OCI-LY1 (cell line): ENCODE data around the gene SYT2.

Experiments used
- H2AFZ ChIP-seq: fragments of 200-600 bp; sonication (generic), shearing (Covaris generic); 2 replicates; pipeline ENCODE4 v1.6.0; 2014; ENCODE audit warnings: antibody characterized with exemption, mild to moderate bottlenecking, low read length
- H3F3A ChIP-seq: fragments of 200-600 bp; sonication (generic), shearing (Covaris generic); 2 replicates; pipeline ENCODE4 v1.6.0; 2014; ENCODE audit warnings: mild to moderate bottlenecking, antibody characterized with exemption, low read length, moderate library complexity; ENCODE audit not compliant: insufficient read depth
- H3K27ac ChIP-seq: fragments of 200-600 bp; sonication (generic); 2 replicates; pipeline ENCODE4 v1.5.1; 2014; ENCODE audit warnings: low read length, mixed run types, mild to moderate bottlenecking, low read depth; ENCODE audit not compliant: poor library complexity, severe bottlenecking
- H3K27me3 ChIP-seq: fragments of 200-600 bp; sonication (generic); 2 replicates; pipeline ENCODE4 v1.6.0; 2014; ENCODE audit warnings: antibody characterized with exemption, mild to moderate bottlenecking, low read length, moderate library complexity; ENCODE audit not compliant: insufficient read depth
- H3K36me3 ChIP-seq: fragments of 200-600 bp; sonication (generic); 2 replicates; pipeline ENCODE4 v1.6.1; 2014; ENCODE audit warnings: mild to moderate bottlenecking, antibody characterized with exemption, low read length, moderate library complexity, mixed read lengths; ENCODE audit not compliant: insufficient read depth
- H3K4me1 ChIP-seq: fragments of 200-600 bp; sonication (generic); 2 replicates; pipeline ENCODE4 v1.5.1; 2014; ENCODE audit warnings: mild to moderate bottlenecking, low read length, moderate library complexity; ENCODE audit not compliant: insufficient read depth, severe bottlenecking
- H3K4me2 ChIP-seq: fragments of 200-600 bp; sonication (generic), shearing (Covaris generic); 2 replicates; pipeline ENCODE4 v1.6.1; 2014; ENCODE audit warnings: low read length
- H3K4me3 ChIP-seq: fragments of 200-600 bp; sonication (generic); 2 replicates; pipeline ENCODE4 v1.5.1; 2014; ENCODE audit warnings: low read length, low read depth, mild to moderate bottlenecking, mixed read lengths; ENCODE audit not compliant: poor library complexity, severe bottlenecking
- H3K79me2 ChIP-seq: fragments of 200-600 bp; shearing (Covaris generic); 2 replicates; pipeline ENCODE4 v1.6.1; 2016; ENCODE audit warnings: mixed run types, low read length, mixed read lengths; ENCODE audit not compliant: insufficient read depth
- H3K9ac ChIP-seq: fragments of 200-600 bp; sonication (generic), shearing (Covaris generic); 2 replicates; pipeline ENCODE4 v1.6.1; 2014; ENCODE audit warnings: mild to moderate bottlenecking, low read length, mixed read lengths
- H3K9me2 ChIP-seq: fragments of 200-600 bp; sonication (generic), shearing (Covaris generic); 2 replicates; pipeline ENCODE4 v1.6.1; 2014; ENCODE audit warnings: low read depth, mild to moderate bottlenecking, low read length, mixed read lengths
- H3K9me3 ChIP-seq: fragments of 200-600 bp; shearing (Covaris generic); 2 replicates; pipeline ENCODE4 v1.6.1; 2014; ENCODE audit warnings: low read length, mixed read lengths
- H4K20me1 ChIP-seq: fragments of 200-600 bp; sonication (generic), shearing (Covaris generic); 2 replicates; pipeline ENCODE4 v1.6.0; 2016; ENCODE audit warnings: mild to moderate bottlenecking, low read length; ENCODE audit not compliant: insufficient read depth
- CTCF ChIP-seq: fragments of 200-600 bp; sonication (generic), shearing (Covaris generic); IDR thresholded peaks from 2 replicates; pipeline ENCODE4 v1.5.1; 2017; ENCODE audit warnings: mild to moderate bottlenecking, antibody characterized with exemption, low read length, moderate library complexity, mixed read lengths
- EZH2 ChIP-seq: fragments of 200-600 bp; sonication (generic), shearing (Covaris generic); IDR thresholded peaks from 2 replicates; pipeline ENCODE4 v1.8.0; 2017; ENCODE audit warnings: borderline replicate concordance, mixed run types, mild to moderate bottlenecking, antibody characterized with exemption, low read length, moderate library complexity, mixed read lengths

Gene SYT2

GRCh38 chr1:202711949-202712635 lies 1.8 kb upstream of the SYT2 start:
- Histone ChIP-seq H3K4me1 (no peaks in the 10 kb centered on the region), H4K20me1 (no peaks in the 10 kb centered on the region), H3K9me2 (no peaks in the 10 kb centered on the region), H3K4me3 (no peak overlapping the region), H3K27ac (no peak overlapping the region), H2AFZ (no peak overlapping the region), H3K9me3 (no peaks in the 10 kb centered on the region), H3K79me2 (no peaks in the 10 kb centered on the region), H3K36me3 (no peaks in the 10 kb centered on the region), H3K27me3 (peaks cover 9% of the 10 kb centered on the region; the same call in 1 of the 2 replicates), H3K4me2 (no peak overlapping the region), H3K9ac (no peak overlapping the region), H3F3A (no peaks in the 10 kb centered on the region)
- TF ChIP-seq CTCF (no peak), EZH2 (no peak)

- no peaks in the 10 kb centered on the region for H3K4me1 ChIP-seq
- no peaks in the 10 kb centered on the region for H3K9me2 ChIP-seq
- no peak overlapping the region for H3K27ac ChIP-seq
- no peaks in the 10 kb centered on the region for H3K9me3 ChIP-seq
- peaks cover 15% of the 10 kb centered on the region; the same call in 1 of the 2 replicates for H3K27me3 ChIP-seq
- no peaks in the 10 kb centered on the region for H3K36me3 ChIP-seq
- no peaks in the 10 kb centered on the region for H3K79me2 ChIP-seq
- no peak overlapping the region for H3K4me3 ChIP-seq
- TF ChIP-seq EZH2 (no peak), CTCF (no peak)
- H3K9ac ChIP-seq, result no peak overlapping the region
- no peaks in the 10 kb centered on the region for H3F3A ChIP-seq
- no peak overlapping the region for H2AFZ ChIP-seq
- H3K4me2 ChIP-seq, result no peak overlapping the region
- no peaks in the 10 kb centered on the region for H4K20me1 ChIP-seq
Observed at GRCh38 chr1:202709276-202710041, 795 bp downstream of the SYT2 start.

GRCh38 chr1:202708456-202709275 lies 1.6 kb downstream of the SYT2 start:
- no peak overlapping the region for H3K4me2 ChIP-seq
- H3K27me3 ChIP-seq, result peaks cover 15% of the 10 kb centered on the region; the same call in 1 of the 2 replicates
- H3K4me1 ChIP-seq, result no peaks in the 10 kb centered on the region
- H4K20me1 ChIP-seq, result no peaks in the 10 kb centered on the region
- H3K9ac ChIP-seq, result no peak overlapping the region
- TF ChIP-seq CTCF, result no peak
- H2AFZ ChIP-seq, result no peak overlapping the region
- H3K27ac ChIP-seq, result no peak overlapping the region
- no peaks in the 10 kb centered on the region for H3F3A ChIP-seq
- H3K36me3 ChIP-seq, result no peaks in the 10 kb centered on the region
- H3K9me2 ChIP-seq, result no peaks in the 10 kb centered on the region
- H3K79me2 ChIP-seq, result no peaks in the 10 kb centered on the region
- no peak overlapping the region for H3K4me3 ChIP-seq
- H3K9me3 ChIP-seq, result no peaks in the 10 kb centered on the region
